HG03280 (cell line): ENCODE results near the gene SLC25A53.

Source experiments
- ATAC-seq: cut with Tn5 transposase; IDR thresholded peaks from one replicate; pipeline ENCODE4 v1.9.1; 2021; ENCODE audit warnings: mild to moderate bottlenecking, moderate library complexity; ENCODE audit not compliant: unreplicated experiment

Gene SLC25A53

DNA sequence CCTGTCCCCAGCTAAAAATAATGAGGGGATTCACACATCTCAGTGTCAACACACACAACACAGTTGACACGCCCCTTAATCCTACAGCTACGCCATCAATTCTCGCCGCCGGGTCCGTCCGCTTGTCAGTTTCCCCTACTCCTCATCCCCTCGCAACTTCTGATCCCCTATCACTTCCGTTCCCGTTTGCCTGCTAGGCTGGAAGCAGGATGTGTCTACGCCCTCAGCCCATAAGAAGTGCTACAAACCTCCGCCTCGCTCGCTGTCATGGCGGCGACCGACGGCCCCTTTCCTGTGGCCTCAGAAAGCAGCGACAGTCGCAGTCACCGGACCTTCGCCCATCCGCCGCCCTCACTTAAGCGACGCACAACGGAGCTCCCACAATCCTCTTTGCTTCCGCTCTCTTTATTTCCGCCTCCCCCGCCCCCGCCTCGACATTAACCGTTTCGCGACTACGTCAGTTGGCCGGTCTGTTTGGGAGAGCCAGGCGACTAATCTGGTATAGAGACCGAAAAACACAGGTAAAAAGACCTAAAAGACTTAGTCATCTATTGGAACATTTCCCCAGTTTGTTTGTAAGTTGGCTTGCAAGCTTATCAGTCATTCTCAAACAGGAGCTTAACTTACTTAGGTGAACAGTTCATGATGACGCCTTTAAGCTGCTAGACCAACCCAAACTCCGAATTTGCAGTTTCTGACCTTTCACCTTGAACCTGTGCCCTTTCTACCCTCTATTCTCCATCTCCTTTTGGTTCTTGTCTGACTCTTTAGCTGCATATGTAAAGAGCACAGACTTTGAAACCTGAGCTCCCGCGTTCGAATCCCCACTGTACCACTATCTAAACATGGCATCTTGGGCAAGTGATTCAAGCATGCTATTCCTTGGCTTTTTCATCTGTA is at the start of gene SLC25A53:
SLC25A53 (minus strand) TSS at position 380 of the 900 bp plus-strand sequence. CDS start 51,752 bp downstream, outside the sequence.
- ATAC-seq = peak; percentile 94

DNA sequence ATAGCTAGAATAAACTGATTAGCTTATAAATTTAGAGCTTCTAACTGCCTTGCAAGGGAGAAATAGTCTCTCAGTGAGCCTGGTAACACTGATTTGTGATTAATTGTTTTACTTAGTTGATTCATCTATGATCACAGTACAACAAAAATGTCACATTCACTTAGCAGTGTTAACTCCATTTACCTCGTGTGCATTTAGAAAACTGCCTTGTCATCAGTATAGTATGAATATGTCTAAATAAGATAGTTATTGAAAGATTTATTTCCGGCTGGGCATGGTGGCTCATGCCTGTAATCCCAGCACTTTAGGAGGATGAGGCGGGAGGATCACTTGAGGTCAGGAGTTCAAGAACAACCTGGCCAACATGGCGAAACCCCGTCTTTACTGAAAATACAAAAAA is 48.7 kb upstream of the SLC25A53 start:
- no peak for ATAC-seq

DNA sequence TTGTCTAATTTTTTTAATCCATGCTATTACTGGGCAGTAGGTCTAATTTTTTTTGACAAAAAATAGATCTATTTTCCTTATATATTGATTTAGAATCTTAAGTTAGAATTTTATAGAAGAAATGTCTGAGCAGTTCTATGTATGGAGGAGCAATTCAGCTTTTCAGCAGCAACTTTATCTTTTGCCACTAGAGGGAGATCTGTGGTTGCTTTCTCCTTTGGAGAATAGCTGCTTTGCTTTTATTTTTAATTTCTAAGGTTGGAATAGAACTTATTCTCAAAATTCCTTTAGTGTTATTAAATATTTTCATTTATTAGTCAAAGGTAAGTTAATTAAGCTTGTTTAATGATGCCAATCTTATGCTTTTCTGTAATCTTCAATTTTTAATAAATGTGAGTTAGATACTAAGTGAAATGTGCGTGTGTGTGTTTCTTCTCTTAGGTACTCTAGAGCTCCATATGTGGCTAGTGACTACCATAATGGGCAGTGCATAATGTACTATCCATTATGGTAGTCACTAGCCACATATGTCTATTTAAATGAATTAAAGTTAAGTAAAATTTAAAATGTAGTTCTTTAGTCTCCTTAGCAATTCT is 38.8 kb upstream of the SLC25A53 start:
- no peak for ATAC-seq

GRCh38 chrX:104195013-104195412 is 38.2 kb upstream of the SLC25A53 start:
- ATAC-seq = no peak

GRCh38 chrX:104193485-104193884 is 36.7 kb upstream of the SLC25A53 start:
- no peak for ATAC-seq

GRCh38 chrX:104189837-104190236 is 33.0 kb upstream of the SLC25A53 start:
- ATAC-seq = no peak

- ATAC-seq = no peak
These were observed 31.1 kb upstream of the SLC25A53 start for GRCh38 chrX:104187931-104188330.

GRCh38 chrX:104183685-104184084 is 26.9 kb upstream of the SLC25A53 start:
- no peak for ATAC-seq

DNA sequence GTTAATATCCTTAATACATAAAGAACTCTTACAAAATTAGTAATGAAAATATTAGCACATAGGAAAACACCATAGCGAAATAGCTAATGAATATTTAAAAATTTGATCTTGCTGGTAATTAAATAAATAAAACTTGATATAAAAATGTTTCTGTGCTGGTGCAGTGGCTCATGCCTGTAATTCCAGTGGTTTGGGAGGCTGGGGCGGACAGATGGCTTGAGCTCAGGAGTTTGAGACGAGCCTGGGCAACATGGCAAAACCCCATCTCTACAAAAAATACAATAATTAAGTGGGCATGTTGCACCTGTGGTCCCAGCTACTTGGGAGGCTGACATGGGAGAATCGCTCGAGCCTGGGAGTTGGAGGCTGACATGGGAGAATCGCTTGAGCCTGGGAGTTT is 17.0 kb upstream of the SLC25A53 start:
- no peak for ATAC-seq

DNA sequence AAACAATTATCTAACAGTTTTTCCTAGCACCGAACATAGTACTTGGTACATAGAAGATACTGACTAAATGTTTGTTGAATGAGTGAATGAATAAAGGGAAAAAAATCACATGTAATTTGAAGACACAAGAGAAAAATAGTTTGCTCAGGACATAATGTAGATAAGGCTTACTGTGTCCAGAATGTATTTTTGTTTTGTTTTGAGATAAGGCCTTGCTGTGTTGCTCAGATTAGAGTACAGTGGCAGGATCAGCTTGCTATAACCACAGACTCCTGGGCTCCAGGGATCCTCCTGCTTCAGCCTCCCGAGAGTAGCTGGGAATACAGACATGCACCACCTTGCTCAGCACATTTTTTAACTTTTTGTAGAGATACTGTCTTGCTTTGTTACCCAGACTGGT is 16.0 kb upstream of the SLC25A53 start:
- ATAC-seq = no peak

DNA sequence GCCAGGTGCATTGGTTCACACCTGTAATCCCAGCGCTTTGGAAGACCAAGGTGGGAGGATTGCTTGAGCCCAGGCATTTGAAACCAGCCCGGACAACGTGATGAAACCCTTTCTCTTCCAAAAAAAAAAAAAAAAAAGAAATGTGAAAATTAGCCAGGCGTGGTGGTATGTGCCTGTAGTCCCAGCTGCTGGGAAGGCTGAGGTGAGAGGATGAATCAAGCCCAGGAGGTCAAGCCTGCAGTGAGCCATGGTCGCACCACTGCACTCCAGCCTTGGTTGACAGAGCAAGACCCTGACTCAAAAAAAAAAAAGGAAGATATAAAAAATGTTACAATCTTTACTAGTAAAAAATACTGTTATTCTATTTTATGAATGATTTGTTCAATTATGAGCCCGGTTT is 15.3 kb upstream of the SLC25A53 start:
- no peak for ATAC-seq

- no peak for ATAC-seq
These were observed 11.3 kb upstream of the SLC25A53 start for GRCh38 chrX:104168127-104168526.

DNA sequence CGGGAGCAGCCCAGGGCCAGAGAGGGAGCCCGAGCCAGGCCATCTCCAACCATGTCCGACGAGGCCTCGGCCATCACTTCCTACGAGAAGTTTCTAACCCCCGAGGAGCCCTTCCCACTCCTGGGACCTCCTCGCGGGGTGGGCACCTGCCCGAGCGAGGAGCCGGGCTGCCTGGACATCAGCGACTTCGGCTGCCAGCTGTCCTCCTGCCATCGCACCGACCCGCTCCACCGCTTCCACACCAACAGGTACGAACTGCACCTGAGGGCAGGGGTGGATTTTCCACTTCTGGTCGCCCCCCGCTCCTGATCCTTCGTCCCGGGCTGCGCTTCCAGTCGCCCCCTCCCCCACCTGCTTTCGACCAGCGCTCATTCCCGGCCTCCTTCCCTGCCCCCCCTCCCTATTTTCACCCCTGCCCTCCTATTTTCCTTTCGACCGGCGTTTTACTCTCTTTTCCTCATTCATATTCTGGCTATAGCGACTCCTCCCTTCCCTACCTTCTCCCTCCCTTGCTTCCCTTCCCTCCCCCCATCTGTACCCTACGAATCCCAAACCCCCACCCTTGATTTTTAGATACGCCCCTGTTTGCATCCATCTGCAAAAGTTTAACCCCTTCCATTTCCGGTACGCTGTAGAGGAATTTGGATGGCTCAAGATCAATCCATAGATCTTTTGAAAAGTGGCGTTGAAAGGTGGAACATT is 10.1 kb upstream of the SLC25A53 start:
- ATAC-seq = peak; percentile 6

GRCh38 chrX:104165894-104166734 is 9.3 kb upstream of the SLC25A53 start, which contains the start of gene FAM199X:
FAM199X (plus strand) TSS chrX:104166453; CDS start chrX:104166786, 333 bp downstream.
- peak; percentile 98 for ATAC-seq

DNA sequence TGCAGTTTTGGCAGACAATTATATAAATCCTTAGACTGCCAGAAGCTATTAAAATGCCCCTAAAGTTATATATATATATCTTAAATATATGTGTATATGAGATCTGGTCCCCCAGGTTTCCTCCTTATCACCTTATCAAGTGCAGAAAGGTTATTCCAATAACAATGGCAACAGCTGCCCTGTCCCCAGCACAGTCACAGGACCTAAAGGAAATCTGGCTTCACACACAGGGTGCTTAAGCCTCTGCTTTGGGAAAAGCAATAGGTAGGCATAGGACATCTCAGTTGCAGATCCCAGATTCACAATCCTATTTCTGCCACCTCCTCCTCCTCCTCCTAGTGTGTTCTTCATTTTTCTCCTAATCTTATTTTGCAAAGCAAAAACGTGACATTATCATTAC is 5.8 kb downstream of the SLC25A53 start:
- no peak for ATAC-seq

- ATAC-seq = no peak
These were observed 15.6 kb downstream of the SLC25A53 start for GRCh38 chrX:104141087-104141760.

DNA sequence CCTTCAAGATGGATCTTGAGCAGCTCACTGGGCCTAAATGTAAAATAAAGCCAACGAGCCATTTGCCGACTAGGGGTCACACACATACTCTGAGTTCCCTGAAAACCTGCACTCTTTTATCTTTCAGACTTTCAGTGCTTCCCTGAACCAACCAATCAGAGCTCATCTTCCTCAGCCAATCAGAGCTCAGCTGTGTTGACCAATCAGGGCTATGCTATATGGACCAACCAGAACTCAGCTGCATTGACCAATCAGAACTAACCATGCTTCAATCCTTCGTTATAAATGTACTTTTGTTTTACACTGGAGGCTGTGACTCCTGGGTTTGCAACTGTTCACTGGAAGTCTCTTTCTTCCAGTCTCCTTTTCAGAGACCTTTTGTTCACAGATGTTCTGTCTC is 19.3 kb downstream of the SLC25A53 start:
- ATAC-seq = no peak

DNA sequence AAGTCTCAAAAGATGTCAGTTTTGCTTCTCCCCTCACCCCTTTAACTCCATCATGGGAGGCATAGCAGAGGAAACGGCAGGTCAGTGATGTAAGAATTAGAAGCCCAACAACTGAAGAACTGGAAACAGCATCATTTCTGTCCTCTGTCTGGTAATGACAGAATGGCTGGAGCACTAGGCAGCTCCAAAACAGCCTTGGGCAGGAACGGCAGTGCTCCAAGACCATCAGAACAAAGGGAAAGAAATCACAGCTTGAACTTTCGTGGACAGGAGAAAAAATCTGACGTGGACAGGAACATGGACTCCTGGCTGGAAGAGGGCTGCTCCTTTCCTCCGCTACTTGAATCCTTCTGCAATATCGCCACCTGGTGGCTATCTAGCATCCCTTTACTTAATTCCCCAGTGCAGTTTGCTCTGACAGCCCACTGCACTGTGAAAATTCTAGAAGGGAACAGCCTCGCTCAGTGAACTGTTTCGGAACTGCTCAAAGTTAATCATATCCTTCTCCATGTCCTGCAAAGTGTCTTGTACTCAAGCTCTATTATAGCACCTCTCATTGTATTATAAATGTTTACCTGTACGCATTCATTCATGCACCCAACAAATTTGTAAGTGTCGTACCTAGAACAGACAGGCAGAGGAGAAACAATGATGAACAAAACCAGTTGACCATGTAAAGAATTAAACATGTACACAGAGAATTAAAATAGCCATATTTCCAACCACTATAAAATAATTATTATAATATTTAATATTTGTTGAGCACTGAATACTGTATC is 20.4 kb downstream of the SLC25A53 start:
- ATAC-seq = peak; percentile 91

- ATAC-seq = no peak
These were observed 21.1 kb downstream of the SLC25A53 start for GRCh38 chrX:104135677-104136076.
